Bone marrow (tissue), 2 donors: Measurements from ENCODE around the gene IGFLR1.
"Not testable (repeated sequence)": the region's sequence is repeated elsewhere in the genome, so short reads cannot be mapped to it uniquely, and the experiment has no call there.

ENCODE experiments used
- DNase-seq, 2 donors: peaks; one replicate each; lab custom pipeline; 2025; lab: John Stamatoyannopoulos, UW

The IGFLR1 gene

GRCh38 chr19:35739275-35740107 lies 2.8 kb downstream of the IGFLR1 start:
- DNase-seq: no peak

- DNase-seq: no peak
Measured at GRCh38 chr19:35738887-35739229, 3.4 kb downstream of the IGFLR1 start.

DNA sequence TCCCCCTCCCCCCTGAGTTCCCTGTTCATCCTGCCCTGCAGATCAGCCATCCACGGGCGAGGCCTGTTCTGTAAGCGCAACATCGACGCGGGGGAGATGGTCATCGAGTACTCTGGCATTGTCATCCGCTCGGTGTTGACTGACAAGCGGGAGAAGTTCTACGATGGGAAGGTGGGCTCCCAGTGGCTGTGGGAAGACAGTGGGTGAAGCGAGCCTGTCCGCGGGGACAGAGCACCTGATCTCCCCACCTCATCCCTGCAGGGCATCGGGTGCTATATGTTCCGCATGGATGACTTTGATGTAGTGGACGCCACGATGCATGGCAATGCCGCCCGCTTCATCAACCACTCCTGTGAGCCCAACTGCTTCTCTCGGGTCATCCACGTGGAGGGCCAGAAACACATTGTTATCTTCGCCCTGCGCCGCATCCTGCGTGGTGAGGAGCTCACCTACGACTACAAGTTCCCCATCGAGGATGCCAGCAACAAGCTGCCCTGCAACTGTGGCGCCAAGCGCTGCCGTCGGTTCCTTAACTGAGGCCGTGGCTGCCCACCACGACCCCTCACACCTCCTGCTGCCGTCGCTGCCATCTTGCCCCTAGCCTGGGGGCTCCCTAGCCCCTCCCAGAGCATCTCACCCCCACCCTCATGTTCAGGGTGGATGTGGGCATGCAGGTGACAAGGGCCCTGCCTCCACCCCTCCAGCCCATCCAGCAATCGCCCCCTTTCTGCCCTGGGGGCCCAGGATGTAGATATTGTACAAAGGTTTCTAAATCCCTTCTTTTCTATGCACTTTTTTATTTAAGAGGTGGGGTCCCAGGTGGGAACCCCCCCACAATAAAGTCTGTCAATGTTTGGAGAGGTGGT lies 4.0 kb downstream of the IGFLR1 start:
- no peak for DNase-seq

GRCh38 chr19:35736913-35737886 lies 5.1 kb downstream of the IGFLR1 start:
- DNase-seq: no peak

- DNase-seq: no peak
Measured at GRCh38 chr19:35734889-35735288, 7.4 kb downstream of the IGFLR1 start.

DNA sequence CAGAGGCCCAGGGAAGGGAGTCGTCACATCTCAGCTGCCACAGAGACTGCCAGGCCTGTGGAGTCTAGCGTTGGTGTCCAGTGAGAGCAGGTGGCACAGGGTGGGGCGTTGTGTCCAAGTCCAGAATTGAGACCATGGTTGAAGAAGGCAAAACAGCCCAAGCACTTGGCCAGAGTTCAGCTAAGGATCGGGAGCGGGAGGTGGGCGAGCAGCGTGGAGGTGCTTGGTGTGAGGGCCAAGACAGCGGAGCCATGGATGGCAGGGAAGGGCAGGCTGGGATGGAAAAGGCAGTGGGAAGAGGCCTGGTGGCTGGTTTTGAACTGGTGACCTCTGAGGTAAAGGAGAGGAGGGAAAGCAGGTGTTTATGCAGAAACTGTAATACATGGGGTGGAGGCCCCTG lies 8.0 kb downstream of the IGFLR1 start:
- no peak for DNase-seq

- no peak for DNase-seq
Measured at GRCh38 chr19:35733180-35734125, 8.8 kb downstream of the IGFLR1 start.

DNA sequence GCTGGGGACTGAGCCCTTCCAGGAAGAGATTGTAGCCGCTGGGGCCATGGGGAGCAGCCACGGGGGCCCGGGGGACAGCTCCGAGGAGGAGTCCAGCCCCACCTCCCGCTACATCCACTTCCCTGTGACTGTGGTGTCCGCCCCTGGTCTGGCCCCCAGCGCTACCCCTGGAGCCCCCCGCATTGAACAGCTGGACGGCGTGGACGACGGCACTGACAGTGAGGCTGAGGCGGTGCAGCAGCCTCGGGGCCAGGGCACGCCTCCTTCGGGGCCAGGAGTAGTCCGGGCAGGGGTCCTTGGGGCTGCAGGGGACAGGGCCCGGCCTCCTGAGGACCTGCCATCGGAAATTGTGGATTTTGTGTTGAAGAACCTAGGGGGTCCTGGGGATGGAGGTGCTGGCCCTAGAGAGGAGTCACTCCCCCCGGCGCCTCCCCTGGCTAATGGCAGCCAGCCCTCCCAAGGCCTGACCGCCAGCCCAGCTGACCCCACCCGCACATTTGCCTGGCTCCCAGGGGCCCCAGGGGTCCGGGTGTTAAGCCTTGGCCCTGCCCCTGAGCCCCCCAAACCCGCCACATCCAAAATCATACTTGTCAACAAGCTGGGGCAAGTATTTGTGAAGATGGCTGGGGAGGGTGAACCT lies 9.6 kb downstream of the IGFLR1 start:
- DNase-seq: no peak

GRCh38 chr19:35731779-35732405 lies 10.4 kb downstream of the IGFLR1 start:
- DNase-seq: no peak

DNA sequence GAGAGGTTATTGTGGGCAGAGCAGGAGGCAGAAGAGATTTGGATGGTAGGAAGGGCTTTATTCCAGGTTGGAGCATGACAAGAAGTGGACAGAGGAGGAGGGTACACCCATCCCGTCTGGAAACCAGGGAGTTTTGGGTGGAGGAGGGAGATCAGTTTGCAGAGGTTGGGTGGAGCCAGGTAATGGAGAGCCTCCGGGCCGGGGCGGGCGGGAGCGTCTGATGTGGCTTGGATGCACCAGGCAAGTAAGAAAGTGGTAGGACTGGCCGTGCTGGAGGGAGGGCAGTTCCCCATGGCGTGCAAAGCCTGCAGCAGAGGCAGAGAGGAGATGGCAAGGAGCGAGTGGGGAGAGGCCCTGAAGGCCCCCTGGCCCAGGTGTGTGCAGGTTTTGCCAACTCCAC lies 10.9 kb downstream of the IGFLR1 start:
- no peak for DNase-seq

- no peak for DNase-seq
Measured at GRCh38 chr19:35730326-35730725, 11.9 kb downstream of the IGFLR1 start.

- no peak for DNase-seq
Measured at GRCh38 chr19:35729763-35730162, 12.5 kb downstream of the IGFLR1 start.

DNA sequence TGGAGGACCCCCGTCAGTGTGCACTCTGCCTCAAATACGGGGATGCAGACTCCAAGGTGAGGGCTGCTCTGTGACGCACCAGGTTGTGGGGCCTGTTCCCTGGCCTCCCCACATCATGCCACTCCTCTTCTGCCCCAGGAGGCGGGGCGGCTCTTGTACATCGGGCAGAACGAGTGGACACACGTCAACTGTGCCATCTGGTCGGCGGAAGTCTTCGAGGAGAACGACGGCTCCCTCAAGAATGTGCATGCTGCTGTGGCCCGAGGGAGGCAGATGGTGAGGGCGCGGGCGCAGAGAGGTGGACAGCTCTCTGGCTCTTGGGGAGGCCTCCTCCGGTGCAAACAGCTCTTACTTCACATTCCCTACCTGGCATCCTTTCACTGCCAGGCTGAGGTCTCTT lies 13.2 kb downstream of the IGFLR1 start:
- no peak for DNase-seq

- no peak for DNase-seq
Measured at GRCh38 chr19:35727956-35728706, 14.1 kb downstream of the IGFLR1 start.

GRCh38 chr19:35727053-35727955 lies 14.9 kb downstream of the IGFLR1 start:
- no peak for DNase-seq

- DNase-seq: no peak
Measured at GRCh38 chr19:35725216-35725861, 16.9 kb downstream of the IGFLR1 start.

- DNase-seq: no peak
Measured at GRCh38 chr19:35724560-35724959, 17.7 kb downstream of the IGFLR1 start.

GRCh38 chr19:35724132-35724531 lies 18.1 kb downstream of the IGFLR1 start:
- not testable (repeated sequence) for DNase-seq
